GM04504 (cell line): ENCODE measurements around the gene MPP3.
A peak's percentile ranks its signal among the peaks of the same experiment; 100 is the strongest.

ENCODE experiments used
- DNase-seq: peaks from one replicate; pipeline ENCODE4 v3.0.0-alpha.2; 2012; ENCODE audit warnings: low read depth

MPP3 gene

GRCh38 chr17:43861960-43862359 is 29.0 kb upstream of the MPP3 start:
- DNase-seq, result no peak

- DNase-seq, result no peak
Observed at GRCh38 chr17:43860927-43861622, 28.1 kb upstream of the MPP3 start.

GRCh38 chr17:43860077-43860725 is 27.3 kb upstream of the MPP3 start:
- DNase-seq, result no peak

- DNase-seq, result no peak
Observed at GRCh38 chr17:43857957-43858600, 25.1 kb upstream of the MPP3 start.

- DNase-seq, result no peak
Observed at GRCh38 chr17:43857141-43857540, 24.2 kb upstream of the MPP3 start.

GRCh38 chr17:43856141-43856540 is 23.2 kb upstream of the MPP3 start:
- DNase-seq, result no peak

- DNase-seq, result no peak
Observed at GRCh38 chr17:43855061-43855460, 22.1 kb upstream of the MPP3 start.

DNA sequence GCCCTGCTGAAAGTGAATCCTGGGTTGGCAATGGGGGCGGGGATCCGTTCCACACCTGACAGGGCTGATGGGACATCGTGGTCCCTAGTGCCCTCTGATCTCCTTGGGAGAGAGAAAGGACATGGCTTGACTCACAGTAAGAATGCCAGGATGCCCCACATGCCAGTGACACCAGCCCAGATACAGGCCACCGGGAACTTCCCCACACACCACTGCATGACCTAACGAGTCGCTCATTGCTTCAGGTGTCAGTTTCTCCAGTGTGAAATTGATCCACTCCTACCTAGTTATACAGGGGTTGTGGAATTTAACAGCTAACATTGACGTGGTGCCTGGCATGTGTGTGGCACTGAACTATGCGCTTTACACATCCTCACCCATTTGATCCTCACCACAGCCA is 21.6 kb upstream of the MPP3 start:
- no peak for DNase-seq

- DNase-seq, result no peak
Observed at GRCh38 chr17:43853546-43853945, 20.6 kb upstream of the MPP3 start.

DNA sequence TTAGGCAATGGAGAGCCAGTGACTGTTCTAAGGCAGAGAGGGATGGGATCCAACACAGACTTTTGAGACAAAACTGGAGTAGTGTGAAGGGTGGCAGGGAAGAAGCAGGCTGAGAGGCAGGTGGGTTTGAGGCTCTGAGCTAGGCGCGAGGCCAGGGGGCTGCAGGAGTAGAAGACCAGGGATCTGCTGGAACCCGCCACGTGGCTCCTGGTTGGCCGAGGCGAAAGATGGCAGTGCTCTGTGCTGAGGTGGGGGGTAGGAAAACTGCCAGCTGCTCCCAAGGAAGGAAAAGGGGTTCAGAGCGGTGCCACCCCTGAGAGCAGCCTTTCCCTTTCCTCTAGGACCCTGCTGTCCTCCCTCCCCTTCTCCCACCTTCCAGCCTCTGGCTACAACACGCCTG is 19.6 kb upstream of the MPP3 start:
- no peak for DNase-seq

DNA sequence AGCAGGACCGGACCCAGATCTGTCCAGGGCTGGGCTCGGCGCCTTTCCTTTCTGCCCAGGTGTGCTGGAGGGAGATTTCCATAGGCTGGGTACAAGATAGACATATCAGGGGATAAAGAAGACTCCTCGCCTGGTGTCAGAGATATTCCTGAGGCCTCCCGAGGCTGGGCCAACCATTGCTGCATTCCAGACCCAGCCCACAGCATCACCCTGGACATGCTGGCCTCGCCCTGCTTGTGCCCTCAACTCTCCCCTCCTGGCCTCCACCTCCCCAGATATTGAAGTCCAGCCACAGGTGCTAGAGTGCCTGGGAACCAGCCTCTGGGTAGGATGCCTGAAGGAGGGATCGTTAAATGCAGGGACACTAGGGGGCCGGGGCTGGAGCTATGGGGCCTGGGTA is 16.2 kb upstream of the MPP3 start:
- no peak for DNase-seq

- no peak for DNase-seq
Observed at GRCh38 chr17:43848601-43849000, 15.7 kb upstream of the MPP3 start.

GRCh38 chr17:43846963-43847371 is 14.0 kb upstream of the MPP3 start, which contains the start of gene CD300LG:
Gene CD300LG, plus strand, starts transcription at chr17:43847176. Its CDS starts 41 bp downstream, at chr17:43847217.
- DNase-seq, result no peak

DNA sequence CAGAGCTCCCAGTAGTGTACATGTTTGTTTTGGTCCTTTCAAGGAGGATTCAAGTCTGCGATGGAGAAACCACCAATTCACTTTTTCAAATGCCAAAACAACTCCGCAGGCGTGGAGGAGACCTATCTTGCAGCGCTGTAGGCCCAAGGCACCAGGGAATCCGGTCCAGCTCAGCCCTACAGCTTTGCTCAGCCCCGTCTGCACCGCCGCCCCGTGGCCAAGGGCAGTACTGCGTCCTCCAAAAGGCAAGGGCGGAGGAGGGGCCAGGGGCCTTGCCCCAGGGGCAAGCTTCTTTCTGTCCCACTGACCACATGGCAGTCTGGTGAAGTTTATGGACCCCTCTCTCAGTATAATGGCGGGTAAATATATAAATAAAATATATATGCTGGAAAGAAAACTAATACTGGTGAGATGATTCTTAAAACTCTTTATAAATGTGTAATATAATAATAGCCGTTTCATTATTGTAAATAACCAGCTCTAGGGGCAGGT is 13.3 kb upstream of the MPP3 start:
- DNase-seq, result peak; percentile 35

- no peak for DNase-seq
Observed at GRCh38 chr17:43845766-43846165, 12.8 kb upstream of the MPP3 start.

GRCh38 chr17:43844241-43844640 is 11.3 kb upstream of the MPP3 start:
- no peak for DNase-seq

- no peak for DNase-seq
Observed at GRCh38 chr17:43842975-43843325, 10.0 kb upstream of the MPP3 start.

DNA sequence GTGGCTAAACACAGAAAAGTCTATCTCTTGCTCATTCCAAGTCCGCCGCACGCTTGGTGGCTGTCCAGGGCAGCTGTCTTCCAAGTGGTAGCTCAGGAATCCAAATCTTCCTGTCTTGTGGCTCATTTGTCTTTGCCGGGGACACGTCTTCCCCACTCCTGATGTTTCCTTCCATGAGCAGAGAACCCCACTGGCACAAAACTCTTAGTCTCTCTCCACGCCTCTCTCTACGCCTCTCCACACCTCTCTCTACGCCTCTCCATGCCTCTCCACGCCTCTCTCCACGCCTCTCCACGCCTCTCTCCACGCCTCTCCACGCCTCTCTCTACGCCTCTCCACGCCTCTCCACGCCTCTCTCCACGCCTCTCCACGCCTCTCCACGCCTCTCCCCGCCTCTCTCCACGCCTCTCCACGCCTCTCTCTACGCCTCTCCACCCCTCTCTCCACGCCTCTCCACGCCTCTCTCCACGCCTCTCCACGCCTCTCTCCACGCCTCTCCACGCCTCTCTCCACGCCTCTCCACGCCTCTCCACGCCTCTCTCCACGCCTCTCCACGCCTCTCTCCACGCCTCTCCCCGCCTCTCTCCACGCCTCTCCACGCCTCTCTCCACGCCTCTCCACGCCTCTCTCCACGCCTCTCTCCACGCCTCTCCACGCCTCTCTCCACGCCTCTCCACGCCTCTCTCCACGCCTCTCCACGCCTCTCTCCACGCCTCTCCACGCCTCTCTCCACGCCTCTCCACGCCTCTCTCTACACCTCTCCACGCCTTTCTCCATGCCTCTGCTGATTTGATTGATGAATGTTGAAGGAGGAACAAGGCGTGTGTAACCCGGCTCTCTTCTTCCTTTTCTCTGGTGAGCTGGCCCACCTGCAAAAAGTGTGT is 9.4 kb upstream of the MPP3 start:
- peak; percentile 41 for DNase-seq

- no peak for DNase-seq
Observed at GRCh38 chr17:43841282-43841681, 8.3 kb upstream of the MPP3 start.

DNA sequence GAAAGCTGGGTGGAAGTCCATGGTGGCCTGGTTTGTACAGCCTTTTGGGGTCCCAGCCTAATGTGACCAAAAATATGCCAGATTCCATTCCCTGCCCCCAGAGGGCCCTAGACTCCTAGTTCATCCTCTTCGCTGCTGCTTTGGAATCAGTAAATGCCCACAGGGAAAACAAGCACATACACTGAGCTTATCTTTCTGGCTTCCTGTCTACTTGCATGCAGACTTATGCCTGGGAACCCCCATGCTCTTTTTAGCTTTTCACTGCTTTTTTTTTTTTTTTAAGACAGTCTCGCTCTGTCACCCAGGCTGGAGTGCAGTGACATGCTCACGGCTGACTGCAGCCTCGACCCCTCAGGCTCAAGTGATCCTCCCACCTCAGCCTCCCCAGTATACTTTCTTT is 7.9 kb upstream of the MPP3 start:
- no peak for DNase-seq

DNA sequence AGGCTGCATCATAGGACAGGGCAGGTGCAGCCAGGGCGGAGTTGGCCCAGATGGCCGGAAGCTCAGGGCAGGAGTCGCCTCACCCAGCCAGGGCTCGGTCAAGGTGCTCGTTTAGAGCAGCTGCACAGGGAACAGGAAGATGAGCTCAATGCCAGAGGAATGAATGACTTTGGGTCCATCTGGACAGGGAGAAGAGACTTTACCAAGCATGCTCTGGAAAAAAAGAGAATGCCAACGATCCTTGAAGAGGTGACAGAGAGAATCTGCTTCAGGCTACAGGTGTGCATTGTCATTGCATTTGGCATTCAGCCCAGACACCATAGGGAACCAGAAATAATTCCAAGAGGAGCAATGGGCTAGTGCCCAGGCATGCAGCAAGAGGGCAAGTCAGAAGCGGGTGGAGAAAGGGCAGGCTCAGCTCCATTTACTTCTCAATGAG is 6.7 kb upstream of the MPP3 start:
- no peak for DNase-seq

DNA sequence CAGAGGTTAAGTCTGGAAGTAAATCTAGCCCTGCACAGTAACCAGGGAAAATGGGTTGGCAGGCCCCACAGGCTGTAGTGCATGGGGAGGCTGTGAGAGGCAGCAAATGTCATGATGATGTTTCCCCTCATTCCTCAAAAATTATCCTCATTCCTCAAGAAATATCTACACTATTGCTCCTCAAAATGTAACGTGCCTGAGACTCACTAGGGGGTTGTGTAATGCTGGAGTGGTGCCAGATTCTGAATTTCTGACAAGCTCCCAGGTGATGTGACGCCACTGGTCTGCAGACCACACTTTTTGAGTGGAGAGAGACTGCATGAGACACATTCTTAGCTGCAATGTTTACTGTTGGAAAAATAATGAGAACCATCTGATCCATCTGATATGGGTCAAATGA is 1.2 kb upstream of the MPP3 start:
- DNase-seq, result peak; percentile 67
